ENCODE data around the gene CRYL1. TPM values are rescaled to one million over a fixed set of nuclear protein-coding genes. Genes with fewer than 3 reads are reported as not detected.

CRYL1 gene
- total RNA-seq, 1 experiment from 2014 or later, result 26.5 TPM

DNA sequence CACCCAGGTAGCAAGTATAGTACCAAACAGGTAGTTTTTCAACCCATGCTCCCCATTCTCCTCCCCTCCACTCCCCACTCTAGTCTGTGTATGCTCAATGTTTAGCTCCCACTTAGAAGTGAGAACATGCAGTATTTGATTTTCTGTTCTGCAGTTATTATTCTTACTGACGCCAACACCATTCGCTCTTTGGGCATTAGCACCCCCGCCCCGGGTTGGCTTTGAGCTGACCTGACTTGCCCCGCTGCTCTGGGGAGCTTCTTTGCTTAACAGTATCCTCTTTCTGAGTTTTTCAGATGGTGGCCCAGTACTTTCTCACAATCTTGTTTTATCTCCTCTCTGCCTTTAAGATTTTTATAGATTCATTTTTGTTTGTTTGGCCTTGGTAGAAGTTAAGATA lies 138.7 kb downstream of the CRYL1 start:
- Histone ChIP-seq H3K79me2 (ENCODE audit: insufficient read depth, low read length) (no peaks in the 10 kb centered on the region), H3K9ac (ENCODE audit: low read length) (no peak overlapping the region), H3K9me2 (ENCODE audit: insufficient read depth) (no peaks in the 10 kb centered on the region), H3K4me3 (replicated peaks in 1 of 2; ENCODE audit: low read depth in 1 of 2, low read length in 2 of 2) (no peak overlapping the region), H3K9me3 (ENCODE audit: control insufficient read depth in 1 of 2, insufficient read depth in 1 of 2, low read depth in 1 of 2, low read length in 2 of 2) (no peaks in the 10 kb centered on the region), H3K27me3 (ENCODE audit: insufficient read depth, low read length) (no peaks in the 10 kb centered on the region), H2AFZ (ENCODE audit: low read depth, low read length, poor library complexity, severe bottlenecking) (no peak overlapping the region), H3K27ac (ENCODE audit: low read depth, low read length) (no peak overlapping the region), H4K20me1 (ENCODE audit: insufficient read depth) (no peaks in the 10 kb centered on the region), H3K4me1 (ENCODE audit: control insufficient read depth in 1 of 2, insufficient read depth in 2 of 2, low read length in 2 of 2) (peaks cover 2 to 5% of the 10 kb centered on the region in 2 experiments; a peak in 2 of 4 replicates), H3K36me3 (ENCODE audit: control insufficient read depth in 1 of 2, insufficient read depth in 2 of 2, low read length in 2 of 2) (no peaks in the 10 kb centered on the region), H3K4me2 (ENCODE audit: low read length) (no peak overlapping the region)
- BruUV-seq (replicated peaks), result no TSS peak
- ATAC-seq (no peak), DNase-seq (ENCODE audit: low read depth, low spot score) (no peak)
- ChIA-PET RAD21 (ENCODE audit: low non-redundant PET in 1 of 2, low total read pairs in 2 of 2, uncharacterized antibody in 2 of 2, unreplicated experiment in 2 of 2) (no interaction called here), CTCF (no interaction called here), POLR2A (no interaction called here)
- no peak for TF ChIP-seq ELF1 (IDR thresholded peaks at IDR 0.05; ENCODE audit: borderline replicate concordance, low read depth)
- TF ChIP-seq RAD21 (IDR thresholded peaks at IDR 0.05; ENCODE audit: low read depth), result no peak
- TF ChIP-seq YY1 (IDR thresholded peaks at IDR 0.05; ENCODE audit: extremely low read depth, insufficient replicate concordance, low read depth, low read length), result no peak
- no peak for TF ChIP-seq EZH2 (IDR thresholded peaks at IDR 0.05)
- intact Hi-C loops (cut with micrococcal nuclease), result no loop called here

DNA sequence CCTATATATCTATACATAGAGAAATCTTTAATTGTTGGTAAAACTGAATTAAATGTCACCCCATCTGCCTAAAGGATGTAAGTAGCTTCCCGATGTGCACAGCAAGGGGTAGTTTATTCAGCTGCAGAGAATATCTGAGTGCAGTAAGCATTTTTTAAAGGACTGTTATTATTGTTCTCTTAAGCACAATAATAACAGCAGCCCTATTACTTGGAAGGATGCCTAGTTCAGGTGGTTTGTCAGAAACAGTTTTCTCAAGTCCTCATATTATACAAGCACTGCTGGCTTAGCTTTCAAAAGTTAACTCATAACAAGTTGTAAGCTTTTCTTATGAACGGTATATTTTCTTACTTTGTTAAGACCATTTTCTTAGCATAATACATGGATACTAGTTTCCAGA lies 142.6 kb downstream of the CRYL1 start:
- H3K27me3 ChIP-seq (ENCODE audit: insufficient read depth, low read length), result no peaks in the 10 kb centered on the region
- no peaks in the 10 kb centered on the region for H3K79me2 ChIP-seq (ENCODE audit: insufficient read depth, low read length)
- TF ChIP-seq, protein P1, sequence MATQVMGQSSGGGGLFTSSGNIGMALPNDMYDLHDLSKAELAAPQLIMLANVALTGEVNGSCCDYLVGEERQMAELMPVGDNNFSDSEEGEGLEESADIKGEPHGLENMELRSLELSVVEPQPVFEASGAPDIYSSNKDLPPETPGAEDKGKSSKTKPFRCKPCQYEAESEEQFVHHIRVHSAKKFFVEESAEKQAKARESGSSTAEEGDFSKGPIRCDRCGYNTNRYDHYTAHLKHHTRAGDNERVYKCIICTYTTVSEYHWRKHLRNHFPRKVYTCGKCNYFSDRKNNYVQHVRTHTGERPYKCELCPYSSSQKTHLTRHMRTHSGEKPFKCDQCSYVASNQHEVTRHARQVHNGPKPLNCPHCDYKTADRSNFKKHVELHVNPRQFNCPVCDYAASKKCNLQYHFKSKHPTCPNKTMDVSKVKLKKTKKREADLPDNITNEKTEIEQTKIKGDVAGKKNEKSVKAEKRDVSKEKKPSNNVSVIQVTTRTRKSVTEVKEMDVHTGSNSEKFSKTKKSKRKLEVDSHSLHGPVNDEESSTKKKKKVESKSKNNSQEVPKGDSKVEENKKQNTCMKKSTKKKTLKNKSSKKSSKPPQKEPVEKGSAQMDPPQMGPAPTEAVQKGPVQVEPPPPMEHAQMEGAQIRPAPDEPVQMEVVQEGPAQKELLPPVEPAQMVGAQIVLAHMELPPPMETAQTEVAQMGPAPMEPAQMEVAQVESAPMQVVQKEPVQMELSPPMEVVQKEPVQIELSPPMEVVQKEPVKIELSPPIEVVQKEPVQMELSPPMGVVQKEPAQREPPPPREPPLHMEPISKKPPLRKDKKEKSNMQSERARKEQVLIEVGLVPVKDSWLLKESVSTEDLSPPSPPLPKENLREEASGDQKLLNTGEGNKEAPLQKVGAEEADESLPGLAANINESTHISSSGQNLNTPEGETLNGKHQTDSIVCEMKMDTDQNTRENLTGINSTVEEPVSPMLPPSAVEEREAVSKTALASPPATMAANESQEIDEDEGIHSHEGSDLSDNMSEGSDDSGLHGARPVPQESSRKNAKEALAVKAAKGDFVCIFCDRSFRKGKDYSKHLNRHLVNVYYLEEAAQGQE (IDR thresholded peaks at IDR 0.05; ENCODE audit: low read depth), result no peak
- TF ChIP-seq, protein P2, sequence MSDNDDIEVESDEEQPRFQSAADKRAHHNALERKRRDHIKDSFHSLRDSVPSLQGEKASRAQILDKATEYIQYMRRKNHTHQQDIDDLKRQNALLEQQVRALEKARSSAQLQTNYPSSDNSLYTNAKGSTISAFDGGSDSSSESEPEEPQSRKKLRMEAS (IDR thresholded peaks at IDR 0.05), result no peak
- TF ChIP-seq RAD21 (IDR thresholded peaks at IDR 0.05; ENCODE audit: low read depth) (no peak), CEBPB (IDR thresholded peaks at IDR 0.05; ENCODE audit: low read depth) (no peak), SIN3A (IDR thresholded peaks at IDR 0.05; ENCODE audit: low read depth) (no peak), ELF1 (IDR thresholded peaks at IDR 0.05; ENCODE audit: borderline replicate concordance, low read depth) (no peak), FOSL1 (IDR thresholded peaks at IDR 0.05; ENCODE audit: low read depth) (no peak), YY1 (IDR thresholded peaks at IDR 0.05; ENCODE audit: extremely low read depth, insufficient replicate concordance, low read depth, low read length) (no peak), ZFX (IDR thresholded peaks at IDR 0.05) (no peak), POLR2A (IDR thresholded peaks at IDR 0.05; ENCODE audit: borderline replicate concordance, extremely low read depth, insufficient read depth, insufficient read length) (no peak), EGR1 (IDR thresholded peaks at IDR 0.05; ENCODE audit: low read depth) (no peak)
- no peak overlapping the region for H3K4me2 ChIP-seq (ENCODE audit: low read length)
- H3K9ac ChIP-seq (ENCODE audit: low read length), result no peak overlapping the region
- DNase-seq (ENCODE audit: low read depth, low spot score), result no peak
- BruUV-seq (replicated peaks), result no TSS peak
- intact Hi-C loops (cut with micrococcal nuclease), result no loop called here
- no peaks in the 10 kb centered on the region for H3K9me2 ChIP-seq (ENCODE audit: insufficient read depth)
- no peaks in the 10 kb centered on the region for H3K9me3 ChIP-seq (ENCODE audit: control insufficient read depth in 1 of 2, insufficient read depth in 1 of 2, low read depth in 1 of 2, low read length in 2 of 2)
- no peak overlapping the region for H3K27ac ChIP-seq (ENCODE audit: low read depth, low read length)
- no peak overlapping the region for H2AFZ ChIP-seq (ENCODE audit: low read depth, low read length, poor library complexity, severe bottlenecking)
- no peaks in the 10 kb centered on the region for H3K36me3 ChIP-seq (ENCODE audit: control insufficient read depth in 1 of 2, insufficient read depth in 2 of 2, low read length in 2 of 2)
- no peaks in the 10 kb centered on the region for H3K4me1 ChIP-seq (ENCODE audit: control insufficient read depth in 1 of 2, insufficient read depth in 2 of 2, low read length in 2 of 2)
- no peak for ATAC-seq
- H4K20me1 ChIP-seq (ENCODE audit: insufficient read depth), result no peaks in the 10 kb centered on the region
- H3K4me3 ChIP-seq (replicated peaks in 1 of 2; ENCODE audit: low read depth in 1 of 2, low read length in 2 of 2), result no peak overlapping the region
- CTCF ChIA-PET, result no interaction called here
- RAD21 ChIA-PET (ENCODE audit: low non-redundant PET in 1 of 2, low total read pairs in 2 of 2, uncharacterized antibody in 2 of 2, unreplicated experiment in 2 of 2), result no interaction called here
- POLR2A ChIA-PET, result no interaction called here

Measured in HCT116 (cell line).